HFFc6 (cell line): ENCODE data around the gene KRT10. TPM values are rescaled to one million over a fixed set of nuclear protein-coding genes. Genes with fewer than 3 reads are reported as not detected.

Experiments used
- DNase-seq: peaks from one replicate; pipeline ENCODE4 v3.0.0-alpha.2; 2018
- H3K27ac Mint-ChIP-seq: 2 replicates; pipeline ENCODE4 v1.8.0; 2020; ENCODE audit warnings: mild to moderate bottlenecking, mixed read lengths
- H3K27me3 Mint-ChIP-seq: 2 replicates; pipeline ENCODE4 v1.8.0; 2021; ENCODE audit warnings: mild to moderate bottlenecking, moderate library complexity, mixed read lengths; ENCODE audit not compliant: insufficient read depth
- H3K36me3 Mint-ChIP-seq: 2 replicates; pipeline ENCODE4 v1.8.0; 2021; ENCODE audit warnings: low read depth, mixed read lengths
- H3K4me1 Mint-ChIP-seq: 2 replicates; pipeline ENCODE4 v1.8.0; 2020; ENCODE audit warnings: low read depth, mixed read lengths
- H3K4me3 Mint-ChIP-seq: 2 replicates; pipeline ENCODE4 v1.8.0; 2020; ENCODE audit warnings: mild to moderate bottlenecking, moderate library complexity, mixed read lengths
- H3K9me3 Mint-ChIP-seq: 2 replicates; pipeline ENCODE4 v1.8.0; 2020; ENCODE audit warnings: mild to moderate bottlenecking, mixed read lengths
- CTCF ChIP-seq: fragments of 200-600 bp; sonication (generic); IDR thresholded peaks from 2 replicates; pipeline ENCODE4 v1.5.0; 2021; ENCODE audit warnings: antibody characterized with exemption, mild to moderate bottlenecking
- total RNA-seq, 6 experiments: library from RNA; stranded (reverse); fragmentation: NEBNext Ultra II Directional; extraction: Animal tissue kit (Norgen Biotek cat#: 25700); gene quantifications; 2 replicates in 1 of 6; 3 replicates in 5 of 6; pipeline ENCODE4 v1.2.3, GENCODE V29; 2021

Gene KRT10
- total RNA-seq, 6 experiments from 2014 or later, result 61.4 to 71.0 (median 65.3) TPM

GRCh38 chr17:40812639-40813038 lies 9.8 kb downstream of the KRT10 start:
- H3K36me3 Mint-ChIP-seq, result peaks cover 14% of the 10 kb centered on the region
- no peak overlapping the region for H3K4me3 Mint-ChIP-seq
- H3K4me1 Mint-ChIP-seq, result peaks cover 39% of the 10 kb centered on the region
- H3K27me3 Mint-ChIP-seq, result peaks cover 6% of the 10 kb centered on the region; the same call in 1 of the 2 replicates
- DNase-seq, result no peak
- H3K9me3 Mint-ChIP-seq, result no peaks in the 10 kb centered on the region
- TF ChIP-seq CTCF, result no peak
- no peak overlapping the region for H3K27ac Mint-ChIP-seq

GRCh38 chr17:40810494-40810893 lies 11.9 kb downstream of the KRT10 start:
- no peak overlapping the region for H3K4me3 Mint-ChIP-seq
- no peaks in the 10 kb centered on the region for H3K36me3 Mint-ChIP-seq
- no peak for DNase-seq
- H3K27ac Mint-ChIP-seq, result no peak overlapping the region
- H3K4me1 Mint-ChIP-seq, result peaks cover 29% of the 10 kb centered on the region
- no peaks in the 10 kb centered on the region for H3K9me3 Mint-ChIP-seq
- TF ChIP-seq CTCF, result no peak
- H3K27me3 Mint-ChIP-seq, result peaks cover 21% of the 10 kb centered on the region

GRCh38 chr17:40809721-40810421 lies 12.5 kb downstream of the KRT10 start:
- Mint-ChIP-seq H3K27me3 (peaks cover 23% of the 10 kb centered on the region), H3K4me1 (peaks cover 29% of the 10 kb centered on the region), H3K9me3 (0 out of 2 replicates have a peak, but pooled peaks cover 5% of the 10 kb centered on the region), H3K4me3 (no peak overlapping the region), H3K36me3 (no peaks in the 10 kb centered on the region), H3K27ac (no peak overlapping the region)
- DNase-seq, result no peak
- TF ChIP-seq CTCF, result no peak

- DNase-seq, result no peak
- H3K27ac Mint-ChIP-seq, result no peak overlapping the region
- H3K36me3 Mint-ChIP-seq, result no peaks in the 10 kb centered on the region
- peaks cover 28% of the 10 kb centered on the region for H3K27me3 Mint-ChIP-seq
- no peak overlapping the region for H3K4me3 Mint-ChIP-seq
- H3K9me3 Mint-ChIP-seq, result 0 out of 2 replicates have a peak, but pooled peaks cover 5% of the 10 kb centered on the region
- TF ChIP-seq CTCF, result no peak
- peaks cover 23% of the 10 kb centered on the region for H3K4me1 Mint-ChIP-seq
Measured at GRCh38 chr17:40806131-40806530, 16.3 kb downstream of the KRT10 start.

GRCh38 chr17:40803617-40804082 lies 18.8 kb downstream of the KRT10 start:
- peak; percentile 47 for DNase-seq
- Mint-ChIP-seq H3K27me3 (peaks cover 28% of the 10 kb centered on the region), H3K4me1 (peaks cover 5% of the 10 kb centered on the region; the same call in 1 of the 2 replicates), H3K4me3 (no peak overlapping the region), H3K27ac (no peak overlapping the region), H3K36me3 (no peaks in the 10 kb centered on the region), H3K9me3 (0 out of 2 replicates have a peak, but pooled peaks cover 5% of the 10 kb centered on the region)
- TF ChIP-seq CTCF, result peak; percentile 97
